ENCODE measurements around the gene AKAP8.
"Not testable (repeated sequence)": the region's sequence is repeated elsewhere in the genome, so short reads cannot be mapped to it uniquely, and the experiment has no call there.

AKAP8 gene

DNA sequence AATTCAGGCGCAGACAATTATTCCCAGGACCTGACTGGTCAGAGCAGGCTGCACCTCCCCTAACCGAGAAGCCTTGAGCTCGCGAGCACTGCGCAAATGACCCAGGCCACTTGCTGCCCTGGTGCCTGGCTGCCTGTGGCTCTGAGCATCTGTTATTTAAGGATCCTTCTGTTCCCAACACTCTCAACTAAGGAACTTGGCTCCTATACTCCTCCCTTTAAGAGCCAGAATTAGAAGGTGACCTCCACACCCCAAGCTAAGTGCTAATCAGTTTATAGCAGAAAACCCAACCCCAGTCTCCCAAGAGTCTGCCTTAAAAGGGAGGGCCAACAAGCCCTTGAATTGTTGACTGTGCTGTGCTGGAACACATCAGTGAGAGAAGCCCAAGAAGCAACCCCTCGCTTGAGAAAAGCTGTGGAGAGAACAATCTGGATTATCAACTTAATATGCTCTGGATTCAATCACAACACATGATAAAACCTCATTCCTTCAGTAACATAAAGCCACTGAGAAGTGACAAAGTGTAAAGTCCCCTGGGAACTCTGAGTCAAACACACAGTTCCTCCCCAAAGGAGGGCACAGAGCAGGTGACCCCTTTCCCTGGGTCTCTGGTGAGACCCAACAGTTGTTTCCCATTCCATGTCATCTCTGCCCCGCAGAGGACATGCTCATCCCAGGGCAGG is 24.7 kb upstream of the AKAP8 start:
- DNase-seq (ENCODE audit: low read depth in 2 of 3, low spot score in 2 of 3): no peak

DNA sequence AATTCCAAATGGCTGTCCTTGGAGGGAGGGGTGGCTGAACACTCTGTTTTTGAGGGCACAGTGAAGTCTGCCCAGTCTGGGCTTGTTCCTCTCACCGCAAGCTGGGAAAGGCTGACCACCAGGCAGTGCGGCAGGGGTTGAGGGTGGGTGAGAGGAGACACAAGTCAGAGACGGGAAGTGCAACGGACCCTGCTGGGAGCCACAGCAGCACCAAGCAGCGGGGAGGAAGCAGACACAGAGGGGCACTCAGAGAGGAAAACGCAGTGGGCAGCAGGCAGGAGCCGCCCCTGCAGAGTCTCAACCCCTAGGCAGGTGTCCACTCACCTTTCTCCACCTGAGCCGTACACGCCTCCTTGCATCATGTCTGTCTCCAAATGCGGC is 23.6 kb upstream of the AKAP8 start:
- no peak for DNase-seq (ENCODE audit: low read depth in 2 of 3, low spot score in 2 of 3)

DNA sequence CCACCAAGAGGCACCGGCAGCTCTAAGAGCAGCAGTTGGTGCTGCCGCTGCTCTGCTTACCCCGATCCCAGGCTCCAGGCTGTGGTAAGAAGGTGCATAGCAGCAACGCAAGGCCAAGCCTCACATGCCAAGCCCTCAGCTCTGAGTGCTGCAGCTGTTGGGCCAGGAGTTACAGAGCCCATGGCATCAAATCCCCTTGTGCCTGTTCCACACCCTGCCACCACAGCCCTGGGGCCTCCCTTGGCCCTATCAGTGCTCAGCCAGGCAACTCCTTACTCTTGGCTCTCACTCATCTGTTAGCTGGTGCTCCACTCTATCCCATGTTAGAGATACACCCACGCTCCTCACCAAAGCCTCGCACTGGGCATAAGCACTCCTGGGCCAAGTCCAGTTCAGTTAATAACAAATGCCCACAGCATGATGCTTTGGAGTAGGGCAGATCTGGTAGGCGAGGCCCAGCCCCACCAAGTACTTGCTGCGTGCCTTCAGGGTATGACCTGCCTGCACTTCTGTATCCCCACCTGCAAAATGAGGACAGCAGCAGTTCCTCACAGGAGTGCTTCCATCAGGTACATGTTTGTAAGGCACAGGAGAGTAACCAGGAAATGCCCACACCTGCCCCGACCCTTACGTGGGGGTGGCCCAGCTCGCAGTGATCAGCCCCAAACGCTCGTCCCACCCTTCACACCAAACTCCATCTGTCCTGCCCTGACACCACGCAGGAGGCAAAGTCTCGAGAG is 23.0 kb upstream of the AKAP8 start:
- no peak for DNase-seq (ENCODE audit: low read depth in 2 of 3, low spot score in 2 of 3)

DNA sequence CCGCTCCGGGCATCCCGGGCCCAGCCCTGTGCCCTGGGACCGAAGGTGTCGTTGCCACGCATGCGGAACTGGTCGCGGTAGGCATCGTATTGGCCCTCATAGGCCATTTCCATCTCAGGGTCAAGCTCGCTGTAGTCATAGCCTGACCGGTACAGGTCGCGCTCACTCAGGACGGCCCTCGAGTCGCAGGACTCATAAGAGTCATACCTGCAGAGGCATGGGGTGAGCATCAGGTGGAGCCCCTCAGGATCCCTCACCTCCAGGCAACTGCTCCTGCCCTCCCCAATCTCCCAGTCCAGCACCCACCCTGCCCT is 21.8 kb upstream of the AKAP8 start:
- no peak for DNase-seq (ENCODE audit: low read depth in 2 of 3, low spot score in 2 of 3)

DNA sequence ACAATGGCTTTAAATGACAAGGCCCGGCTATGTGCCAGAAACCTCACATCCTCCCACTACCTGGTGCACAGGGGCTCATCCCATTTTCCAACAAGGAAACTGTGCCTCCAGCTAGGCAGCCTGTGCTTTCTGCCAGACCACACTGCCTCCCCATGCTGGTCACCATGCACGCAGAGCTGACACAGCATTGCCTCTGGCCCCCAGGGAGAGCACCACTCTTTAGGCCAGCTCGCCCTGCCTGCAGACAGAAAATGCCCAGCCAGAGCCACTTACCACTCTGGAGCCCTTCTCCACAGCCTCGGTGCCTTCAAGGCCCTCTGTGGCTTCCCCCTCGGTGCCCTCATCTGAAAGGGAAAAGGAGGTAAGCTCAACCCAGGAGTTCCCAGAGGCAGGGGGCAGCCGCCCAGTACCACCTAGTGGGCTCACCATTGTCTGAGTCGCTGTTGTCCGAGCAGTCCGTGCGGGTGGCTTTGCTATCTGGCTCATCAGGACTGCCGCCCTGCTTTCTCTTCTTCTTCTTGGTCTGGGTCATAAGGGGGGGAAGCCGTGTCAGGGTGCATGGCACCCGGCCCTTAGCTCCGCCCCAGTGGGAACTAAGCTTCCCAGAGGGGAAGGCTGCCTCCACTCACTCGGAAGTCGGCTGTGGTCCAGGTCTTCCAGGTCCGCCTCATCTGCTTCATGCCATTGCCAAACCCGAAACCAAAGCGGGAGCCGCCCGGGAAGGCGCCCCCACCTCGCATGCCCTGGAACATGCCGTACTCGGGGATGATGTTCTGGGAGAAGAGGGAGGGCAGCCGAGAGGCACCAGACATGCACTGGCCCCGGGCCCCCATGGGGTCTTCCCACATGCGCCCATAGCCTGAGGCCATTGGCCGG is 21.2 kb upstream of the AKAP8 start:
- no peak for DNase-seq (ENCODE audit: low read depth in 2 of 3, low spot score in 2 of 3)

DNA sequence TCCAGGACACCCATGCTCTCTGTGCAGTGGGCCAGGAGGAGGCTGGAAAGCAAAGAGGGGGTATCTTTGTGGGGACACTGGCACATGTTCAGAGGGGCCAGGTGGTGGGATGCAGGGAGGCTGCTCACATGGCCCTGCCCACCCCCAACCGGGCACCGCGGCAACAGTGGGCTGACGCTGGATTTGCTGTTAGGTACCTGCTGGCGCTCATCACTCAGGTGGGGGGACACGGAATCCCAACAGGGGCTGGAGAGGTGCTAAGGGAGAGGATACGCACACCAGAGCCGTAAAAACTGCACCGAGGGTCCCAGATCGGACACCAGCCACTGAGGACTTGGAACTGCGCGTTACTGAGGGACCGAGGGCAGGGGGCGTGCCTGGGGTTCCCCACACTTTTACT is 20.0 kb upstream of the AKAP8 start:
- DNase-seq (ENCODE audit: low read depth in 2 of 3, low spot score in 2 of 3): no peak

DNA sequence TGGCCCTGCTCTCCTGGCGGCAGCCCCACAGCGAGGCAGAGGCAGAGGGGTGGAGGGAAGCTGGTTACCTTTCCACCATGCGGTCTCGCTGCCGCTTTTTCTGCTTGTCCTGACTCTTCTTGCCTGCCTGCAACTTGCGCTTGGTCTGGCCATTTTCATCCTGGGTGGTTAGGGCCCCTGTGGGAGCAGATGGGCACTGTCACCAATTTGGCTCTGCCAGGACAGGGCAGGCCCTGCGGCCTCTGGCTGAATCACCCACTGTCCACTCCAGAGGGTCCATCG is 19.6 kb upstream of the AKAP8 start:
- DNase-seq (ENCODE audit: low read depth in 2 of 3, low spot score in 2 of 3): no peak

DNA sequence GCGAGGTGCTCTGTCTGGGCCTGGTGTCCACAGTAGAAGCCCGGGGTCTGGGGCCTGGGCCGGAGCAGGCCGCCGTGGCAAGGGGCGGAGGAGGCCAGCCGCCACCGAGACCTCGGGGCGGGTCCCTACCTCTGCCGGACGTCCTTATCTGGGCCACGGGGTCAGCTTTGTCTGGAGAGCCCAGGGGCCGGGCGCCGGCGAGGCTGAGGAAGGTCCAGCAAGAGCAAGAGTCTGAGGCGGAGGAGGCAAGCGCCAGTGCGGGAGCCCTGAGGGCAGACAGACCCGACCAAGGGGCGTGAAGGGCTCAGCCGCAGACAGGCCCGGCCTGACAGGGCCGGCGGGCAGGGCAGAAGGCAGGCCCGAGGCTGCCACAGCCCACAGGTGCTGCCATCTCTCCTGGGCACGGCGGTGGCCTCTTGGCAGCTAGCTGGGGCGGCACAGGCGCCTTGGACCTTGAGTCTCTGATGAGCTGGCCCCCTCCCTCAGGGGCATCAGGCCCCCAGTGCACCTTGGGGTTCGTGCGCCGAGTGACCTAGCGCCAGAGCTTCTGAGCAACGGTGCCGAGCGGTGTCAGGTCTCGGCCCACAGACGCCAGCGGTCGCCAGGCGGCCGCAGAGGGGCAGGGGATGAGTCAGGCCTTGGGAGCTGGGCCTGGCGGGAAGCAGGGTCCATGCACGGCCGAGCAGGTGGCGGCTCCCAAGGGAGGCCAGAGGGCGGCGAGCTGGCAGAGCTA is 19.1 kb upstream of the AKAP8 start:
- no peak for DNase-seq (ENCODE audit: low read depth in 2 of 3, low spot score in 2 of 3)

DNA sequence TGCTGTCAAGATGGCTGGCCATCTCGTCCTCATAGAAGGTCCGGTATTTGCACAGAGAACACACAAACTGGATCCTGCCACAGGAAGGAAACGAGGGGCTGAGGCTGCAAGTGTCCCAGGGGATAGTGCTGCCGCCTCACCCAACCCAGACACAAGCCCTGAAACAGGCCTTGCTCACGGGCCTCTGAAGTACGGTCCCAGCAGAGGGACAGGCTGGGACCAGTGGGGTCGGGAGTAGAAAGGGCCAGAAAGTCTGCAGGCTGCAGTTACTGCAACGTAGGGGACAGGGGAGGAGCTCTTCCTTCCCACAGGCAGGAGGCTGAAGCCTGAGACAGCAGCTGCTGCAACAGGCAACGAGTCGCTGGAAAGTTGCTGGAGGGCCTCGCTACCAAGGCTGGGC is 18.2 kb upstream of the AKAP8 start:
- no peak for DNase-seq (ENCODE audit: low read depth in 2 of 3, low spot score in 2 of 3)

DNA sequence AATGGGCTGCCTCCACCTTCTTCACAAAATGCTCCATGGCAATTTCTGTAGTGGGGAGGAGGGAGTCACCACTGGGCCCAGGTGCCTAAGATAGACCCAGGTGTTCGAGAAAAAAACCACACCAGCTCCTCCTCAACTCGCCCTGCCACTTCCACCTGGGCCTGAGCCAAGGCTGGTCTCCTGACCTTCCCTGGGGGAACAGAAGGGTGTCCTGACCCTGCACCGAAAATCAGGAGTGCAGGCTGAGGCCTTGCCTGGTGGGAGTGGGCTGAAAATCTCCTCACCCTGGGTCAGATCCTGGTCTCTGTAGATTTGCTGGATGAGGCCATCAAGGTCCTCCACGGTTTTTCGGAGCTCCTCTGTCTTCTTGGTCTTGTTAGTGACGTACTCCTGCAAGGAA is 17.6 kb upstream of the AKAP8 start:
- no peak for DNase-seq (ENCODE audit: low read depth in 2 of 3, low spot score in 2 of 3)

DNA sequence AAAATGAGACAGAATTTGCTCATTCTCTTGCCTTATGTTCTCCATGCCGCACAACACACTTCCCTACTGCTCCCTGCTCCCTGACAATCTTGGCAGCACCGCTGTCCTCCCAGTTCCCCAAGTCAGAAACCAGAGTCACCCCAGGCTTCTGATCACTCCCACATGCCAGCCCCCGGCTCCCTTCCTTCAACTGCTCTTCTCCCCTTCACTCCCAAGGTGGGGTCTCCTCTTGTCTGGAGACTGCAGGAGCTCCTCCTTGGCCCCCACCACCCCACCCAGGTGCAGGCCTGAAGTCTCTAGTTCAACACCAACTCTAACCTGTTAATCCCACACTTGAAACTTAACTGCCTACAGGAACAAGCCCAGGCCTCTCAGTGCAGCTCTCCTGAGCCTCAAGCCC is 16.8 kb upstream of the AKAP8 start:
- no peak for DNase-seq (ENCODE audit: low read depth in 2 of 3, low spot score in 2 of 3)

DNA sequence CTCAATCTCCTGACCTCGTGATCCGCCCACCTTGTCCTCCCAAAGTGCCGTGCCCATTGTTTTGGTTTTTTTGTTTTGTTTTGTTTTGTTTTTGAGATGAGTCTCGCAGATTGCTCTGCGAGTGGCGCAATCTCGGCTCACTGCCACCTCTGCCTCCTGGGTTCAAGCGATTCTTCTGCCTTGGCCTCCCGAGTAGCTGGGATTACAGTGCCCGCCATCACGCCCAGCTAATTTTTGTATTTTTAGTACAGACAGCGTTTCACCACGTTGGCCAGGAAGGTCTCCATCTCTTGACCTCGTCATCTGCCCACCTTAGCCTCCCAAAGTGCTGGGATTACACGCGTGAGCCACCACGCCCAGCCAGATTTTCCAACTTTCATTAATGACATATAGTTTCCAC is 15.7 kb upstream of the AKAP8 start:
- DNase-seq (ENCODE audit: low read depth in 2 of 3, low spot score in 2 of 3): not testable (repeated sequence)

DNA sequence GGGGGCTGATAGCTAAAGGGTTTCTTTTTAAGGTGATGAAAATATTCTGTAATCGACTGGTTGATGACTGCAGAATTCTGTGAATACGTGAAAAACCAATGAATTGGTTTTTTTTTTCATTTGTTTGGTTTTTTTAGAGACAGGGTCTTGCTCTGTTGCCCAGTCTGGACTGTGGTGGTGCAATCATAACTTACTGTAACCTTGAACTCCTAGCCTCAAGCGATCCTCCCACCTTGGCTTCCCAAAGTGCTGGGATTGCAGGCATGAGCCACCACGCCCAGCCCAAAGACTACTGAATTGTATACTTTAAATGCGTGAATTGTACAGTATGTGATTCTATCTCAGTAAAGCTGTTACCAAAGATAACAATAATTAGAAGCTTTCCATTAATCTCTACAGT is 14.8 kb upstream of the AKAP8 start:
- DNase-seq (ENCODE audit: low read depth in 2 of 3, low spot score in 2 of 3): no peak

DNA sequence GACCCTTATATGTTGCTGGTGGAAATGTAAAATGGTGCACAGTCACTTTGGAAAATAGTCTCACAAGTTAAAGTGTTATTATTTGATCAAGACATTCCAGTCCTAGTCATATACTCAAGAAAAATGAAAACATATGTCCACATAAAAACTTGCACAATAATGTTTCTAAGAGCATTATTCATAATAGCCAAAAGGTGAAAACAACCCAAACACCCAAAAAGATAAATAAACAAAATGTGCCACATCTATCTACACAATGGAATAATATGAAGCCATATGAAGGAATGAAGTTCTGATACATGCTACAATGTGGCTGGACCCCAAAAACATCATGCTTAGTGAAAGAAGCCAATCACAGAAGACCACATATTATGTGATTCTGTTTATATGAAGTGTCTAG is 14.4 kb upstream of the AKAP8 start:
- no peak for DNase-seq (ENCODE audit: low read depth in 2 of 3, low spot score in 2 of 3)

DNA sequence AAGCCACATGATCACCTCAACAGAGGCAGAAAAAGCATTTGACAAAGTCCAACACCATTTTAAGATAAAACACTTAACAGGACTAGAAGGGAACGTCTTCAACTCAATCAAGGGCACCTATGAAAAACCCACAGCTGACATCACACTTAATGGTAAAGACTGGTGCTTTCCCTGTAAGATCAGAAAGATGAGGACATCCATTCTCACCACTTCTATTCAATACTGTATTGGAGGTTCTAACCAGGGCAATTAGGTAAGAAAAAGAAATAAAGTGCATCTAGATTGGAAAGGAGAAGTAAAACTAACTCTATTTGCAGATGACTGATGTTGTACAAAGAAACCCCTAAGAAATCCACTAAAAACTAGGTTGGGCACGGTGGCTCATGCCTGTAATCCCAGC is 11.2 kb upstream of the AKAP8 start:
- DNase-seq (ENCODE audit: low read depth in 2 of 3, low spot score in 2 of 3): no peak

DNA sequence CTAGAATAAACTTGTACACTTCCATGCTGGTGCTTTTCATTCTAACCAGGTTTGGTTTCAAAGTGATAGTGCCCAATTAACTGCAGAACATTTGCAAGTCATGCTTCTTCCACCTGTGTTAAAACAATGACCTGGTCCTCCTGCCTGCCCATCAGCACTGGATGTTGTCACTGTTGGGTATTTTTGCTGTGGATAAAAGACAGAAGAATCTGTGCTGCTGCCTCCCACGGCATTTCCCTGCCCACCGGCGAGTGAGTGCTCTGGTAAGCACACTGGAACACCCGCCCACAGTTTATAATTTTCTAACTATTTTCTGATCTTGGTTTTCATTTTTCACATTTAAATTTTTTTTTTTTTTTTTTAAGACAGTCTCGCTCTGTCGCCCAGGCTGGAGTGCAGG is 2.3 kb upstream of the AKAP8 start:
- no peak for DNase-seq (ENCODE audit: low read depth in 2 of 3, low spot score in 2 of 3)

DNA sequence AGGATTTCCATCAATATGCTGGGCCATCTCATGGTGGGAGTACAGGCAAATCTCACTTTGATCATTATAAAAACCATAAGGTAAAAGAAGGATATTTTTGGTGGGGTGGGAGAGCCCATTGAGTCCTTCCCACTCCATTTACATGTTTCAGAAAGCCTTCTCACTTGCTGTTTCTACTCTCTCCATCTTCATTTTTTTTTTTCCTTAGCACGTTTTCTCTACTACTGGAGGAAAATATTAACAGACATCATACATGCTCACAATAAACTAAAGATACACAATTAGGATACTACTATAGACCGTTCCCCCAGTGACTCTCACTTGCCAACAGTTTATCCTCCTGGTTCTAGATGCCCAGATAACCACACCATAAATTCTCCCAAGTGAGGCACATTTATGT is 1.8 kb upstream of the AKAP8 start:
- DNase-seq (ENCODE audit: low read depth in 2 of 3, low spot score in 2 of 3): no peak

DNA sequence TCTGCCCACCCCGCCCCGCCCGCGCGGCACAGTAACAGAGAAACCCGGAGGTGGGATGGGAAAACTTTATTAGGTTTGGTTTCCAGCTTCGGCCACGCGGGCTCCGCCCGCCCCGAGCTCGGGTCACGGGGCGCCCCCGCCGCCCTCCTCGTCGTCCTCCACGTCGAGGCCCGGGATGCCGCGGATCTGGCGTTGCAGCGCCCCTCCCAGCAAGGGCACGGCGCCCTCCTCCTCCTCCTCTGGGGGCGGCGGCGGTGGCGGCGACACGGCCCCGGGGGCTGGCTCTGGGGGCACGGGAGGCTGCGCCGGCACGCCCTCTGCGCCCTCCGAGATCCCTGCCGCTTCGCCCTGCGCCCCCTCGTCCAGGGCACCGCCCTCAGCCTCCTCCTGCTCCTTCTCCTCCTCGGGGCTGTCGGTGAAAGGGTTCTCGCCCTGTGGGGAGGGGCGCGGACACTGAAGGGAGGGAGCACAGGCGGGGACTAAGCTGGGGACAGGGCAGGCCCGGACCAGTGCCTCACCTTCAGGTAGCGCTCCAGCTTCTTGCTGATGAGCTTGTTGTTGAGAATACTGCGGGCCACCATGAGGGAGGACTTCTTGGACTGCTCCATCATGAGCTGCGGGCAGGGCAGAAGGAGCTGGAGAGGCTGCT is 536 bp upstream of the AKAP8 start:
- DNase-seq (ENCODE audit: low read depth in 2 of 3, low spot score in 2 of 3): peak in 1 of 3 experiments; percentile 11

DNA sequence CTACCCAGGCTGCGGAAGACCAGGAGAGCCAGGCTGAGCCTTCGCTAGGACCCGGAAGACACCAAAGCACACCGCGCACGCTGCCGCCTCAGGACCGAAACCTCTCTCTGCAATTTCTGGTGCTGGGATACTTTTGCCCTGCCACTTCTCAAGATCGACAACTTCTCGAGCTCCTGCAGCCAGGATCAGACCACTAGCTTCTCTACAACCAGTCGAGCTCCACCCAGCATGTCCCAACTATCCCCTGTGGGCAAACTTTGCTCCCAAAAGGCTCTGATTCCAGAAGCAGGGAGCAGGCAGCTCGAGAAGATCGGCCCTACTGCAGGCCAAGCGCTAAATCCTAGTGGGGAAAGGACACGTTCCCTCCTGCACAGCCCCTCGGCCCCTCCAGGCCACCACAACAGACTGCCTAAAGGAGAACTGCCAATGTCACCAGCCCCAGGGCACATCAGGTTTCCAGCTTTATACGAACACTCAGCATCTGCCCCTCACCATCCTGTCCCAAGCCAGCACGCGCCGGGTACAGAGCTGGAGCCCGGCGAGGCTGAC is 979 bp downstream of the AKAP8 start:
- DNase-seq (ENCODE audit: low read depth in 2 of 3, low spot score in 2 of 3): peak; percentile 13 to 31 (median 27)

DNA sequence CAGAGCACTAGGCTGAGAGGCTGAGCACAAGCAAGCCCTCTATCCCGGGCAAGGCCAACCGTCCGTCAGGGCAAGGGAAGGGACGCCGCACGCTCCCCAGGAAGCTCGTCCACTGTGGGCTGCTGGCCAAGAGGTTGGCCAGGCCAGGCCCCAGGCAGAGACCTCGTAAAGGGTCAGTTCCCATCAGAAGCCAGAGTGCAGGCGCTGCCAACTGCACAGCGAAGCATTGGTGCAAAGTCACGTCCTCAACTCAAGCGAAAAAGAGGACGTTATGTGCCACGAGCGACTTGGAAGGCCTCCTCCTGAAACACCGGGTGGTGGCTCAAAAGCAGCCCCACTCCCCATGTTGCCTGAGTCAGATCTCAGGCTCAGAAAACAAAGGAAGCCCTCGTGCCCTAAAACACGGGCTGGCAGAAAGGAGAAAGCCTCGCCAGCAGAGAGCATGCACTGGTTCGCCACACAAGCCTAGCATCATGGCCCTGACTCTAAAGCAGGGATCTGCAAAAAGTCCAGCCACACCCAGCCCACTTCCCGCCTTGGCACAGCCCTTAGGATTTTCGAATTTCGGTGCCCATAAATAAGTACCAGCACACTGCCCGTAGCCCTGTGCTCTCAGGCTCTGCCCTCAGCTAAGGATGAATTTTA is 4.7 kb downstream of the AKAP8 start:
- no peak for DNase-seq (ENCODE audit: low read depth in 2 of 3, low spot score in 2 of 3)

Measured in activated CD8-positive, alpha-beta memory T cell treated with anti-CD3 and anti-CD28 coated beads for 48 hours (primary cell).